NB4 (cell line): Measurements from ENCODE around the gene LAT.
A peak's percentile ranks its signal among the peaks of the same experiment; 100 is the strongest.
"Not testable (repeated sequence)": the region's sequence is repeated elsewhere in the genome, so short reads cannot be mapped to it uniquely, and the experiment has no call there.

Experiments
- DNase-seq: peaks from one replicate; pipeline ENCODE4 v3.0.0; 2010; ENCODE audit warnings: low read depth
- H3K4me3 ChIP-seq: one replicate; pipeline ENCODE4 v1.5.1; 2011; ENCODE audit warnings: mild to moderate bottlenecking, low read depth, low read length, moderate library complexity
- MYC ChIP-seq: IDR thresholded peaks from 2 replicates; pipeline ENCODE4 v1.6.1; 2011; ENCODE audit warnings: low read depth, low read length
- POLR2A ChIP-seq: IDR thresholded peaks from 2 replicates; pipeline ENCODE4 v1.6.1; 2011; ENCODE audit warnings: mild to moderate bottlenecking; ENCODE audit not compliant: insufficient read length; ENCODE audit errors: extremely low read depth
- TF ChIP-seq, protein P1 (sequence below): IDR thresholded peaks from one replicate; pipeline ENCODE4 v1.5.1; 2012; ENCODE audit warnings: low read depth, low read length
- TF ChIP-seq, protein P2 (sequence below): IDR thresholded peaks from 2 replicates; pipeline ENCODE4 v1.6.1; 2011; ENCODE audit warnings: low read depth, low read length

Gene LAT

DNA sequence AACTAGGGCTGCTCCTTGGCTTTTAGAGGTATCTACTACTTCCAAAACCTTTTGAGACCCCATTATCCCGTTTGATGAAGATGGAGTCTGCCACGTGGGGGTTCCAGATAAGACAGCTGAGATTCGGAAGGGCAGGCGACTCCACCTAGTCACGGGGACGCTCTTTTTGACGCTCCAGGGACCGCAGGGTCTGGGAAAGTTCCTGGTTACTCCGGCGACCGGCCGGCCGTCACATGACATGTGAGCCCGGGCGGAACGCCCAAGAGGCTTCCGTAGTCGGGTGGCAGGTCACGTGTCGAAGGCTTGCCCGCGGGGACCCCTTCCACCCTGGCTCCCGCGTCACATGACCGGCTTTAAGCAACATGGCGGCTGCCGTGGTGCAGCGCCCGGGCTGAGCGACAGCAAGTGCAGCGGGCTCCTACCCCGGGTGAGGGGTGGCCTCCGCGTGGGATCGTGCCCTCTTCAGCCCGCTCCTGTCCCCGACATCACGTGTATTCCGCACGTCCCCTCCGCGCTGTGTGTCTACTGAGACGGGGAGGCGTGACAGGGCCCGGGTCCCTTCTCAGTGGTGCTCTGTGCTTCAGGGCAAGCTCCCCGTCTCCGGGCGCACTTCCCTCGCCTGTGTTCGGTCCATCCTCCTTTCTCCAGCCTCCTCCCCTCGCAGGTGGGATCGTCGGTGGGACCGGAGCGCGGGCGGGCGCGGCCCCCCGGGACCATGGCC is 10.3 kb upstream of the LAT start, which contains the start of gene SPNS1:
Gene SPNS1 (plus strand): TSS at position 342 of the 721 bp plus-strand sequence. CDS start 374 bp downstream, at position 716.
- TF ChIP-seq MYC = peak; percentile 60; the same call in 1 of the 2 replicates
- TF ChIP-seq POLR2A = peak; percentile 44
- TF ChIP-seq, protein P1, sequence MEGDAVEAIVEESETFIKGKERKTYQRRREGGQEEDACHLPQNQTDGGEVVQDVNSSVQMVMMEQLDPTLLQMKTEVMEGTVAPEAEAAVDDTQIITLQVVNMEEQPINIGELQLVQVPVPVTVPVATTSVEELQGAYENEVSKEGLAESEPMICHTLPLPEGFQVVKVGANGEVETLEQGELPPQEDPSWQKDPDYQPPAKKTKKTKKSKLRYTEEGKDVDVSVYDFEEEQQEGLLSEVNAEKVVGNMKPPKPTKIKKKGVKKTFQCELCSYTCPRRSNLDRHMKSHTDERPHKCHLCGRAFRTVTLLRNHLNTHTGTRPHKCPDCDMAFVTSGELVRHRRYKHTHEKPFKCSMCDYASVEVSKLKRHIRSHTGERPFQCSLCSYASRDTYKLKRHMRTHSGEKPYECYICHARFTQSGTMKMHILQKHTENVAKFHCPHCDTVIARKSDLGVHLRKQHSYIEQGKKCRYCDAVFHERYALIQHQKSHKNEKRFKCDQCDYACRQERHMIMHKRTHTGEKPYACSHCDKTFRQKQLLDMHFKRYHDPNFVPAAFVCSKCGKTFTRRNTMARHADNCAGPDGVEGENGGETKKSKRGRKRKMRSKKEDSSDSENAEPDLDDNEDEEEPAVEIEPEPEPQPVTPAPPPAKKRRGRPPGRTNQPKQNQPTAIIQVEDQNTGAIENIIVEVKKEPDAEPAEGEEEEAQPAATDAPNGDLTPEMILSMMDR = no peak
- TF ChIP-seq, protein P2, sequence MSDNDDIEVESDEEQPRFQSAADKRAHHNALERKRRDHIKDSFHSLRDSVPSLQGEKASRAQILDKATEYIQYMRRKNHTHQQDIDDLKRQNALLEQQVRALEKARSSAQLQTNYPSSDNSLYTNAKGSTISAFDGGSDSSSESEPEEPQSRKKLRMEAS = peak; percentile 98
- H3K4me3 ChIP-seq = peak within 1 kb of the TSS; percentile 84
- peak; percentile 95 for DNase-seq

DNA sequence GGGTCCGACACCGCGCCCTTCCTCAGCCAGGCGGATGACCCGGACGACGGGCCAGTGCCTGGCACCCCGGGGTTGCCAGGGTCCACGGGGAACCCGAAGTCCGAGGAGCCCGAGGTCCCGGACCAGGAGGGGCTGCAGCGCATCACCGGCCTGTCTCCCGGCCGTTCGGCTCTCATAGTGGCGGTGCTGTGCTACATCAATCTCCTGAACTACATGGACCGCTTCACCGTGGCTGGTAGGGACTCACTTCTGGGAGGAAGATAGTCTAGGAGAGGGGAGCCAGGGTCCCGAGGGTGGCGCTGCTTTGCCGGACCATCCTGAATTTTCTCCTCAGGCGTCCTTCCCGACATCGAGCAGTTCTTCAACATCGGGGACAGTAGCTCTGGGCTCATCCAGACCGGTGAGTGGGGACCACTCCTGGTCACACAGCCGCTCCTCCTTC is 9.7 kb upstream of the LAT start:
- H3K4me3 ChIP-seq = peak overlapping the region; percentile 84
- TF ChIP-seq, protein P1 = no peak
- TF ChIP-seq POLR2A = no peak
- DNase-seq = no peak

DNA sequence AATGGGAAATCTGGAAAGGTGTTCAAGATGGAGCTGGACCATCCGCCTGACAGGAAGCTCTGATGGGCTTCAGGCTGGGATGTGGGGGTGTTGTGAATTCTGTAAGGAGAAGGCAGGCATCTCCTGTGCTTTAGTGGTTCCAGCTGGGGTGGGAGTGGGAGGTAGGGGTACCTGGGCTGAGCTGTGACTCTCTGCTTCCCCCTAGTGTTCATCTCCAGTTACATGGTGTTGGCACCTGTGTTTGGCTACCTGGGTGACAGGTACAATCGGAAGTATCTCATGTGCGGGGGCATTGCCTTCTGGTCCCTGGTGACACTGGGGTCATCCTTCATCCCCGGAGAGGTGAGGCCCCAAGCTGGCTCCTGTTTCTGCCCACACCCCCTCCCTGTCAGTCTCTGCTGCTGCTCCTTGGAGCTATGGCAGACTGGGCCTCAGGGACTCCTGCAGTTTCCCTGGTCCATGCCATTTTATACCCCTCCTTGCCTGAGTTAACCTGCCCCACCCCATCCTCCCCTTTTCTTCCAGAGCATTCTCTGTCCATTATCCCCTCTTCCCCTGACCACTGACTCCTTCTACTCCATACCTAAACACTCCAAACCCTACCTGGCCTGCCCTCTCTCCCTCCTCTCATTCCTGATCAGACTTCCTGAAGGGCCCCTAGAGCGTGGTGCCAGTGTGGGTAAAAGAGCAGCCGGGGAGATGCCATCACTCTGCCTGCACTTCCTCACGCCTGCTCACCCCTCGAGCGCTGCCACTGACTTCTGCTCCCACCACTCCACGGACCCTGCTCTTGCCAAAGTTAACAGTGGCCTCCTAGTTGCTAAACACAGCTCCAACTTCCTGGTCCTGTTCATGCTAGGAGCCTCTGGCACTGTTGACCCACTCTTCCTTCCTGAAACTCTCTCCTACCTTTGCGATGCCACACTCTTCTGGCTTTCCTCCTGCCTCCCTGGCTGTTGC is 6.9 kb upstream of the LAT start:
- no peak for TF ChIP-seq MYC
- TF ChIP-seq, protein P2 = no peak
- TF ChIP-seq, protein P1 = peak; percentile 48
- no peak for TF ChIP-seq POLR2A
- no peak for DNase-seq
- H3K4me3 ChIP-seq = no peak overlapping the region

DNA sequence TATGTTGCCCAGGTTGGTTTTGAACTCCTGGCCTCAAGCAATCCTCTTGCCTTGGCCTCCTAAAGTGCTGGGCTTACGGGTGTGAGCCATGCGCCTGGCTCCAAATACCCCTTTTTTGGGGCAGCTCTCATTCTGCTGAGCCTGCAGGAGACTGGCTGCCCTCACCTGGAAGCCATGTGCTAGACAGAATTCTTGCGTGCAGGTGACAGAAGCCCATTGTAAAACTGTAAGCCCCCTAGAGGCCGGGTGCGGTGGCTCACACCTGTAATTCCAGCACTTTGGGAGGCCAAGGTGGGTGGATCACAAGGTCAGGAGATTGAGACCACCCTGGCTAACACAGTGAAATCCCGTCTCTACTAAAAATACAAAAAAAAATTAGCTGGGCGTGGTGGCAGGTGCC is 4.5 kb upstream of the LAT start:
- H3K4me3 ChIP-seq, DNase-seq: not testable (repeated sequence)
- TF ChIP-seq, protein P1 = peak; percentile 7

DNA sequence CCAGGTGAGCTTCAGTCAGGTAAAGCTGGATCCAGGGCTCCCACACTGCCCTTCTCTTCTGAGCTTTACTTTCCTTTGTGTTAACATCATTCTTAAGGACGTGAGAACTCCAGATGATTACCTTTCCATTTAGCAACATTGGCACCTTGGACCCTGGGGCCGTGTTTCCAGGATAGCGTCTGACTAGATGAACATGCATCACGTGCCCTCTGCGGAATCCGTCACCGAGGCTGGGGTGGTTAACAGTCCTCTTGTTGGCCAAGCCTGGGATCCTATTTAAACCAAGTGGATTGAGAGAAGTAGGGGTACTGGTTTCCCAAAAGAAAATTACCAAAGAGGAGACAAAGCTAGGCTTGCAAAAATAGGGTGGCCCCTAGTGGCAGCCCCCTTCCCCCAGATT is 3.9 kb upstream of the LAT start:
- DNase-seq = no peak
- TF ChIP-seq, protein P1 = peak; percentile 9
- TF ChIP-seq, protein P2 = no peak
- TF ChIP-seq POLR2A = no peak
- no peak overlapping the region for H3K4me3 ChIP-seq
